ENCODE results near the gene MC1R. TPM values are rescaled to one million over a fixed set of nuclear protein-coding genes. Genes with fewer than 3 reads are reported as not detected.
A peak's percentile ranks its signal among the peaks of the same experiment; 100 is the strongest.

MC1R gene
- total and polyA plus RNA-seq, 7 donors = 0.18 to 1.8 (median 0.77) TPM

GRCh38 chr16:89921702-89922476 is 3.2 kb downstream of the MC1R start:
- Histone ChIP-seq H3K27me3 (ENCODE audit: insufficient read depth in 3 of 3, low read length in 2 of 3) (peaks cover 0 to 77% (median 50%) of the 10 kb centered on the region in 3 donors), H3K4me3 (peak overlapping the region; percentile 70), H3K9me3 (no peaks in the 10 kb centered on the region), H3K27ac (peak overlapping the region; percentile 67), H3K36me3 (ENCODE audit: insufficient read depth in 1 of 2, low read depth in 1 of 2) (no peaks in the 10 kb centered on the region), H3K4me1 (peaks cover 15% of the 10 kb centered on the region)
- DNase-seq (peak; percentile 77 to 83), ATAC-seq (peak in 3 of 4 donors; percentile 21 to 39 (median 33))
- TF ChIP-seq, protein P1, sequence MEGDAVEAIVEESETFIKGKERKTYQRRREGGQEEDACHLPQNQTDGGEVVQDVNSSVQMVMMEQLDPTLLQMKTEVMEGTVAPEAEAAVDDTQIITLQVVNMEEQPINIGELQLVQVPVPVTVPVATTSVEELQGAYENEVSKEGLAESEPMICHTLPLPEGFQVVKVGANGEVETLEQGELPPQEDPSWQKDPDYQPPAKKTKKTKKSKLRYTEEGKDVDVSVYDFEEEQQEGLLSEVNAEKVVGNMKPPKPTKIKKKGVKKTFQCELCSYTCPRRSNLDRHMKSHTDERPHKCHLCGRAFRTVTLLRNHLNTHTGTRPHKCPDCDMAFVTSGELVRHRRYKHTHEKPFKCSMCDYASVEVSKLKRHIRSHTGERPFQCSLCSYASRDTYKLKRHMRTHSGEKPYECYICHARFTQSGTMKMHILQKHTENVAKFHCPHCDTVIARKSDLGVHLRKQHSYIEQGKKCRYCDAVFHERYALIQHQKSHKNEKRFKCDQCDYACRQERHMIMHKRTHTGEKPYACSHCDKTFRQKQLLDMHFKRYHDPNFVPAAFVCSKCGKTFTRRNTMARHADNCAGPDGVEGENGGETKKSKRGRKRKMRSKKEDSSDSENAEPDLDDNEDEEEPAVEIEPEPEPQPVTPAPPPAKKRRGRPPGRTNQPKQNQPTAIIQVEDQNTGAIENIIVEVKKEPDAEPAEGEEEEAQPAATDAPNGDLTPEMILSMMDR (IDR thresholded peaks at IDR 0.05) = no peak
- intact Hi-C loops (cut with DNase I) = no loop called here
- WGBS, 3 donors = 4 to 6% (median 6%) methylated on average over 22 of the region's 22 CpGs

DNA sequence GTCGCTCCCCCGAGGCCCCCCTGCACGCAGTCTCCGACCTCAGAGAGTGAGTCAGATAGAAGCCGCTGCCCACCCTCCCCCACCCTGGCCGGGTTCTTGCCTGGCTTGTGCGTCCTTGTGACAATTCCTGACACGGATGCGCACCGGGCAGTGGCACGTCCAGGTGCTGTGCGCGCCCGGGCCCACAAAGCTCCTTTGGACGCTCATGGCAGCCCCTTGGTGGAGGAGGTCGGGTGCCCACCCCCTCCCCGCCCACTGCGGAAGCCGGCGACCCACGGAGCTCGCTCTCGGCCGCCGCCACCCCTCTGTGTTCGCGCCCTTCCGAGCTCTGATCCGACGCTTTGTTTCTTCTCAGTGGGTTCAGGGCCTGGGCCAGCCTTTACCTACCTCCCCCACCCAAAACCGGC is 3.8 kb downstream of the MC1R start:
- peak; percentile 75 to 85 for DNase-seq
- peak overlapping the region; percentile 70 for H3K4me3 ChIP-seq
- peaks cover 0 to 77% (median 50%) of the 10 kb centered on the region in 3 donors for H3K27me3 ChIP-seq (ENCODE audit: insufficient read depth in 3 of 3, low read length in 2 of 3)
- peaks cover 15% of the 10 kb centered on the region for H3K4me1 ChIP-seq
- WGBS, 3 donors = 0 to 1% (median 1%) methylated on average over 17 to 31 of the region's 31 CpGs
- ATAC-seq = peak; percentile 13 to 33 (median 16)
- H3K36me3 ChIP-seq (ENCODE audit: insufficient read depth in 1 of 2, low read depth in 1 of 2) = no peaks in the 10 kb centered on the region
- TF ChIP-seq, protein P1 (IDR thresholded peaks at IDR 0.05) = no peak
- intact Hi-C loops (cut with DNase I) = no loop called here
- peak overlapping the region; percentile 67 for H3K27ac ChIP-seq
- H3K9me3 ChIP-seq = no peaks in the 10 kb centered on the region

GRCh38 chr16:89922884-89923639 is 4.4 kb downstream of the MC1R start, which contains the start of gene TUBB3:
TSS of gene TUBB3 (plus strand) at chr16:89923342. CDS start at chr16:89923402, 60 bp downstream.
- WGBS, 3 donors = 0 to 1% (median 0%) methylated on average over 43 to 88 of the region's 88 CpGs
- TF ChIP-seq, protein P1 (IDR thresholded peaks at IDR 0.05) = no peak
- intact Hi-C loops (cut with DNase I) = no loop called here
- peak; percentile 40 to 55 (median 48) for ATAC-seq
- Histone ChIP-seq H3K27ac (peak within 1 kb of the TSS; percentile 67), H3K36me3 (ENCODE audit: insufficient read depth in 1 of 2, low read depth in 1 of 2) (no peaks in the 10 kb centered on the region), H3K4me3 (peak within 1 kb of the TSS; percentile 70), H3K4me1 (peaks cover 14% of the 10 kb centered on the region), H3K9me3 (no peaks in the 10 kb centered on the region), H3K27me3 (ENCODE audit: insufficient read depth in 3 of 3, low read length in 2 of 3) (peaks cover 0 to 74% (median 45%) of the 10 kb centered on the region in 3 donors)
- DNase-seq = peak in 1 of 2 donors; percentile 69

GRCh38 chr16:89923640-89924296 is 5.1 kb downstream of the MC1R start:
- Histone ChIP-seq H3K27ac (no peak overlapping the region), H3K4me3 (peak overlapping the region; percentile 70), H3K4me1 (peaks cover 7% of the 10 kb centered on the region), H3K27me3 (ENCODE audit: insufficient read depth in 3 of 3, low read length in 2 of 3) (peaks cover 0 to 67% (median 39%) of the 10 kb centered on the region in 3 donors), H3K9me3 (no peaks in the 10 kb centered on the region), H3K36me3 (ENCODE audit: insufficient read depth in 1 of 2, low read depth in 1 of 2) (no peaks in the 10 kb centered on the region)
- ATAC-seq = no peak
- WGBS, 3 donors = 1% methylated on average over 29 to 41 of the region's 41 CpGs
- intact Hi-C loops (cut with DNase I) = no loop called here
- DNase-seq = no peak
- TF ChIP-seq, protein P1 (IDR thresholded peaks at IDR 0.05) = no peak

Data from psoas muscle (tissue), 8 donors.